Measurements from ENCODE around the gene SND1. TPM values are rescaled to one million over a fixed set of nuclear protein-coding genes. Genes with fewer than 3 reads are reported as not detected.

Gene SND1
- total RNA-seq, 1 experiment from 2014 or later = 218 TPM

DNA sequence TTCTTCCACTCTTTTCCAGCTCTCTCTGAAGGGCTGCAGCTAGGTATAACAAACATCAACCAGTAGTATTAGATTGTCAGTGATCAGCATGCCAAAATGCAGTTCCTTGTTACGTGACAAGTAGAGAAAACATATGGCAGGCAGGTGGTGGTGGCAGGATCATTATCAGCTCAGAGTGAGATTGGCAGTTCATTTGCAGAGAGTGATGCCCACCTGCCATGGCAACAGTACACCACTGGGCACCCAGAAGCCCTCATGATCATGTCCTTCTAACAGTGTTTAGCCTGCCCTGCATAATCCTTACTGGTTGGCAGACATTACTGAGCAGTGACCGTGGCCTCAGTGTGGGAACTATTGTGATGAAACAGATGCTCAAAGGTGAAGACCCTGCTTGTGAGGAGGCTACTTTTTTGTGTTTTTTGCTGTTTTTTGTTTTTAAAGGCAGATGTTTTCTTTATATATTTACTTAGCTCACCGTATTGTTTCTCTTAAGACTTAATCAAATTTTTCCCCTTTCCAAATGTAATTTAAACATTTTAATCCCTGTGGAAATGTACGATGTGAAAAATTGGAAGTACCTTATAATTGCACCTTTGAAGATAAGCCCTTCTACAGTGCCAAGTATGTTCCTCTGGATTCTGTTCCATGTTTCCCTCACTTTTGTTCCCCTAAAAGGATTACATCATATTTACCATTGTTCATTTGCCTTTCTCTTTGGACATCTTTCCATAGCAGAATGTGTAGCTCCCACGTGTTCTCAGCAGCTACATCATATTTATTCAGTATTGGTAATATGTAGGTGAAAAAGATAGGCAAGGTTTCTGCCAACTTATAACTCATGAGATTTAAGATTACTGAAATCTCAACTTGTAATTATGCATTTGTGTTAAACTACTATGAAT is 179.6 kb downstream of the SND1 start:
- Histone ChIP-seq H2BK5ac (ENCODE audit: insufficient read length, low read length) (no peak overlapping the region), H2AFZ (ENCODE audit: low read length) (no peak overlapping the region), H3K9me3 (ENCODE audit: control insufficient read depth, low read depth, low read length) (no peaks in the 10 kb centered on the region), H3K27me3 (ENCODE audit: insufficient read depth, low read length) (no peaks in the 10 kb centered on the region), H2BK15ac (ENCODE audit: low read depth, low read length) (no peak overlapping the region), H3K23ac (ENCODE audit: insufficient read length, low read depth, low read length) (no peak overlapping the region), H3T11ph (ENCODE audit: low read length) (no peak overlapping the region), H2BK20ac (ENCODE audit: low read depth, low read length, poor library complexity, severe bottlenecking) (no peak overlapping the region), H3K9ac (ENCODE audit: extremely low read depth, insufficient read length, low read length) (no peak overlapping the region), H3K79me2 (ENCODE audit: insufficient read depth, low read length) (peaks cover 3% of the 10 kb centered on the region; the same call in 1 of the 2 replicates), H2BK120ac (ENCODE audit: low read depth, low read length, poor library complexity, severe bottlenecking) (no peak overlapping the region), H3K4me1 (ENCODE audit: insufficient read depth, low read length) (no peaks in the 10 kb centered on the region), H4K8ac (replicated peaks; ENCODE audit: insufficient read length, low read depth, low read length) (no peak overlapping the region), H4K20me1 (ENCODE audit: control insufficient read depth, insufficient read depth, insufficient read length) (no peaks in the 10 kb centered on the region), H3K4me2 (ENCODE audit: insufficient read depth, insufficient read length, low read length) (no peak overlapping the region), H2AK5ac (ENCODE audit: insufficient read length, low read length) (no peak overlapping the region), H4K91ac (ENCODE audit: insufficient read length, low read depth, low read length) (no peak overlapping the region), H3K56ac (ENCODE audit: insufficient read length, low read depth, low read length) (no peak overlapping the region), H3K4ac (ENCODE audit: low read depth, low read length) (no peak overlapping the region), H3K14ac (ENCODE audit: insufficient read depth, low read length) (no peak overlapping the region), H4K5ac (ENCODE audit: insufficient read length, low read depth, low read length) (no peak overlapping the region), H3K23me2 (ENCODE audit: insufficient read length, low read depth, low read length, poor library complexity, severe bottlenecking) (no peaks in the 10 kb centered on the region), H2BK12ac (ENCODE audit: insufficient read length, low read depth, low read length) (no peak overlapping the region), H3K27ac (ENCODE audit: insufficient read length, low read depth, low read length) (no peak overlapping the region), H3K79me1 (ENCODE audit: insufficient read depth, low read depth, low read length, poor library complexity, severe bottlenecking) (peaks cover 7% of the 10 kb centered on the region), H3K18ac (ENCODE audit: insufficient read length, low read depth, low read length) (no peak overlapping the region)
- H3K36me3 Mint-ChIP-seq (ENCODE audit: insufficient read depth in 1 of 3, low read depth in 3 of 3) = peaks cover 5 to 13% (median 8%) of the 10 kb centered on the region in 3 experiments
- peaks cover 4 to 6% of the 10 kb centered on the region in 2 experiments; a peak in 4 of 5 replicates for H3K9me3 Mint-ChIP-seq
- H3K27me3 Mint-ChIP-seq (ENCODE audit: low read depth) = no peaks in the 10 kb centered on the region
- TF ChIP-seq, protein P1, sequence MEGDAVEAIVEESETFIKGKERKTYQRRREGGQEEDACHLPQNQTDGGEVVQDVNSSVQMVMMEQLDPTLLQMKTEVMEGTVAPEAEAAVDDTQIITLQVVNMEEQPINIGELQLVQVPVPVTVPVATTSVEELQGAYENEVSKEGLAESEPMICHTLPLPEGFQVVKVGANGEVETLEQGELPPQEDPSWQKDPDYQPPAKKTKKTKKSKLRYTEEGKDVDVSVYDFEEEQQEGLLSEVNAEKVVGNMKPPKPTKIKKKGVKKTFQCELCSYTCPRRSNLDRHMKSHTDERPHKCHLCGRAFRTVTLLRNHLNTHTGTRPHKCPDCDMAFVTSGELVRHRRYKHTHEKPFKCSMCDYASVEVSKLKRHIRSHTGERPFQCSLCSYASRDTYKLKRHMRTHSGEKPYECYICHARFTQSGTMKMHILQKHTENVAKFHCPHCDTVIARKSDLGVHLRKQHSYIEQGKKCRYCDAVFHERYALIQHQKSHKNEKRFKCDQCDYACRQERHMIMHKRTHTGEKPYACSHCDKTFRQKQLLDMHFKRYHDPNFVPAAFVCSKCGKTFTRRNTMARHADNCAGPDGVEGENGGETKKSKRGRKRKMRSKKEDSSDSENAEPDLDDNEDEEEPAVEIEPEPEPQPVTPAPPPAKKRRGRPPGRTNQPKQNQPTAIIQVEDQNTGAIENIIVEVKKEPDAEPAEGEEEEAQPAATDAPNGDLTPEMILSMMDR (conservative IDR thresholded peaks at IDR 0.05) = no peak
- no peak for DNase-seq
- WGBS (ENCODE audit: extremely low coverage, insufficient read length, low lambda C conversion rate) = no CpG with 5 or more reads among the region's 5 CpGs
- no peak overlapping the region for H3K27ac Mint-ChIP-seq
- no peak overlapping the region for H3K4me3 Mint-ChIP-seq
- peaks cover 3 to 8% of the 10 kb centered on the region in 2 experiments for H3K4me1 Mint-ChIP-seq

Data from H9 (cell line).